NCI-H748 (cell line): ENCODE results near the gene LRRTM4.

Source experiments
- DNase-seq: peaks from one replicate; lab custom pipeline; 2025; ENCODE audit not compliant: unreplicated experiment; lab: John Stamatoyannopoulos, UW

The LRRTM4 gene

GRCh38 chr2:77005522-77005921 lies 516.7 kb downstream of the LRRTM4 start:
- no peak for DNase-seq

DNA sequence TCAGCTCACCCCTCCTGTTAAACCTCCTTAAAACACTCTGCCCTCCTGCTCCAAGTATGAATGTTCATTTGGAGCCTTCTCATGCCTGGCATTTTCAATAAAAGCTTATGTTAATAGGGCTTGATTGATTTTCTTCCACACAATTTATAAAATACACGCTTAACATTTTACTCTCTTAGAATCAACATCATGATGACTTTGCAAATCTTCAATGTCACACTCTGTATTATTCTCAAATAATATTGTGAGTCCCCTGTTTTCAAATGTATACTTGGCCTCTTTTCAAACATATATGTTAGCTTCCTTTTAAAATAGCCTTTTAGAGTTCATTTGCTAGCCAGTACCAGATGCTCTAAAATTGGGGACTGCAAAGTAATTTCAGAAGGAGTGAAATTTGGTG lies 520.3 kb downstream of the LRRTM4 start:
- DNase-seq = no peak

DNA sequence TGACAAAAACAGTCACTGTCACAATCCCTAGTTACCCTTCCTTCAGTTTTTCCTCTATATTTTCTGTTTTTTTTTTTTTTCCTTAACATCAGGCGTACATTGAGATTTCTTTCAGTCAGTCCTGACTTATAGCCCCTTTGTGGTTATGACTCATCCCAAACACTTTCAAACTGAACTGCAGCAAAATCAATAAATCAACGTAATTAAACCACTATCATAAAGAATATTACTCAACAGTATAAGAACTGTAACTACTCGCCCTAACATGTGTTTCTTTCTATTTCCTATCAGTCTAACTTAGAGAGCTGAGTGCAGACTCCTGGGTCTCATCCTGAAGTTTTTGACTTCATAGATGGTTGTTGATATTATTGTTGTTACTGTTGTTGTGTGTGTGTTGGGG lies 523.5 kb downstream of the LRRTM4 start:
- DNase-seq = peak; percentile 46

GRCh38 chr2:76998152-76998551 lies 524.0 kb downstream of the LRRTM4 start:
- peak; percentile 24 for DNase-seq

- no peak for DNase-seq
These were observed 524.9 kb downstream of the LRRTM4 start for GRCh38 chr2:76997296-76997695.

GRCh38 chr2:76985387-76986136 lies 536.6 kb downstream of the LRRTM4 start:
- DNase-seq = no peak

- no peak for DNase-seq
These were observed 537.8 kb downstream of the LRRTM4 start for GRCh38 chr2:76984359-76984758.

- no peak for DNase-seq
These were observed 541.9 kb downstream of the LRRTM4 start for GRCh38 chr2:76980067-76980787.

- DNase-seq = no peak
These were observed 544.1 kb downstream of the LRRTM4 start for GRCh38 chr2:76977846-76978727.

DNA sequence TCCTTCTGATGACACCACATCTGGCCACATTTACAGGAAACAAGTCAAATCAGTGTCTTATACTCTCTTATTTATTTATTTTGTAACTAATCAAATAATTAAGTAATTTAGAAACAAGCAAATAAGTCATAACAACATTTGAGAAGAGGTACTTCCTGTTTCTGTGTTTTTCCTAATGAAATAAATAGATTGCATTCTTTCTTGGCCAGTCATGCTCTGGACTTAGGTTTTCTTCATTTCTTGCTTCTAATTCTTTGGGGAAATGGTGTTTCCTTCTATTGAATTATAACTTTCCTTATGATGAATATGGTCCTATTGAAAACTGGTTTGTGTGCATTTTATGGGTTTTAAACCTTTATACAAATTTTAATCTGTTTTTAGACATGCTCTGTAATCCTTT lies 546.4 kb downstream of the LRRTM4 start:
- no peak for DNase-seq

DNA sequence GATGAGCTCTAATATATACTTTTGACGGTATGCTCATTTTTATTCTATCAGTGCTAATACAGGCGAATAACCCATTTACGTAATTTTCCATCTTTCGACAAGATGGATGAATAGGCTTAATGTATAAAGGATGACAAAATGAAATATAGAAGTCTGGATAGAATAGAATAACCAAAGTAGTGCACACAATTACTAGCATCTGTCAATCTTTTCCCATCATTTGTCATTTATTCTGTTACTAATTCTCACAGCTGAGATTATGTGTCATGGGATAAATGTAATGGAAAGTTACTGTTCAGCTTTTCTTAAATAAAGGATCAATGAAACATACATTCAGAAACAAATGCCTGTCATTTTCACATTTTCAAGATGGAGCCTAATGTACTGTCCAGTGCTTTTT lies 548.6 kb downstream of the LRRTM4 start:
- DNase-seq = no peak

DNA sequence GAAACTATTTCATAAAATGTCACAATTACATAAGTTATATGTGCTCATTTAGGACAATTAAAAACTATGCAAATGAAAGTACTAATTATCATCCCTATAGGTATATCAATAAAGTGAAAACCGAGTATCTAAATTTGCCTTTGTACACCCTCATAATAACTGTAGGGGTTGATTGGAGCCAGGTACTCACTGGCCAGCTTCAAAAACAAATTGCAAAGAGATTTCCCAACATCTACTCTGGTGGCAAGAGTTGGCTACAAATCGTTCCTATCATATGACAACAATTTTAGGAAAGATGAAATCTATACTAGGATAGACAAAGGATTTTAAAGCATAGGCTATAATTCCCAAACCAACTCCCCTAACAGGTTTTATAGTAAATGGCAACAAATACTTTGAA lies 556.4 kb downstream of the LRRTM4 start:
- no peak for DNase-seq

DNA sequence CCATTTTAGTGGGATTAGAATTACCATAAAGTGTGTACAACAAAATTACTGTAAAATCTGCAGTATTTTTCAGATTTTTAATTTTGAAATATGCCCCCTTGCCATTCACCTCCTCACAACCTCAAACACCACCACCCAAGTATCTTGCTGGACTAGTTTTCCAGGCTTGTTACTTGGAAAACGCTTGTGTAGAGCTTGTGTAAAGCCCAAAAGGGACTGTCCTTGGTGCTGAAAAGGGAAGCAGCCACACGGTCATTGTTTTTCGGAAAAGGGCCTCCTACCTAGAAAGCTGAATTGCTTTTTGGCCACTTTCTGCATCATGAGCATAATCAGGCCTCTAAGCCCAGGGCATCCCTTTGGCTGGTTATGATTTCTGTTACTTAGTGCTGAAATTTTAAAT lies 563.4 kb downstream of the LRRTM4 start:
- DNase-seq = no peak

GRCh38 chr2:76953733-76954347 lies 568.3 kb downstream of the LRRTM4 start:
- peak; percentile 68 for DNase-seq

GRCh38 chr2:76946631-76947145 lies 575.5 kb downstream of the LRRTM4 start:
- no peak for DNase-seq

DNA sequence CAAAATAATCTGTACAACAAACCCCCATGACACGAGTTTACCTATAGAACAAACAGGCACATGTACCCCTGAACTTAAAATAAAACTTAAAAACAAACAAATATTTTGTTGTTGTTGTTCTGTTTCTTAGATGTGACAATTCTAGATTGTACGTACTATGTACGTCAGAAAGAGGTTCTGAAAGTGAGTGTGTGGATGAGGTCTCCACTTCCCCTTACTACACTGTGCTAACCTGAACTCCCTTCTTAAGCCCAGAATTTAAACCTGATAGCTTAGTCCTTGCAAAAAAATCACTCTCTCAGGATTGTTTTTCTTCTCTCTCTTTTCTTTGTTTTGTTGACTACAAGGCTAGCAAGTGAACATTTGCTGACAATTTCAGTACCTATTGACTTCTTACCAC lies 581.6 kb downstream of the LRRTM4 start:
- no peak for DNase-seq

DNA sequence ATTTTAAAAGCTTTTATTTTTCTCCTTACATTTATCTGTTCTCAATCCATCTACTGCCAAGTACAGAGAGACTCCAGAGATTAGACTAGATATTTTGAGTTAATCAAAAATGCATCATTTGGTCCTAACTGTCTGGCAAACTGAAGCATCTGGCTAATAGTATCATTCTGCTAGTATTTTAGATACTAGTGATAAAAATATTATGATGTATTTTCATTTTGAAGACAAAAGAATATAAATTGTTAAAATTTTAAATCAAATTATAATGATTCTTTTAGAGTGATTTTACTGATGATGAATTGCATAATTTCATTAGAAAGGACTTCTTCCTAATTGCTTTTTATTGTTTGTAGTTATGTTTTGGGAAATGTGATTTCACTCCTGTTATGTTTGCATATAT lies 584.0 kb downstream of the LRRTM4 start:
- no peak for DNase-seq

- DNase-seq = no peak
These were observed 589.6 kb downstream of the LRRTM4 start for GRCh38 chr2:76932550-76932949.

DNA sequence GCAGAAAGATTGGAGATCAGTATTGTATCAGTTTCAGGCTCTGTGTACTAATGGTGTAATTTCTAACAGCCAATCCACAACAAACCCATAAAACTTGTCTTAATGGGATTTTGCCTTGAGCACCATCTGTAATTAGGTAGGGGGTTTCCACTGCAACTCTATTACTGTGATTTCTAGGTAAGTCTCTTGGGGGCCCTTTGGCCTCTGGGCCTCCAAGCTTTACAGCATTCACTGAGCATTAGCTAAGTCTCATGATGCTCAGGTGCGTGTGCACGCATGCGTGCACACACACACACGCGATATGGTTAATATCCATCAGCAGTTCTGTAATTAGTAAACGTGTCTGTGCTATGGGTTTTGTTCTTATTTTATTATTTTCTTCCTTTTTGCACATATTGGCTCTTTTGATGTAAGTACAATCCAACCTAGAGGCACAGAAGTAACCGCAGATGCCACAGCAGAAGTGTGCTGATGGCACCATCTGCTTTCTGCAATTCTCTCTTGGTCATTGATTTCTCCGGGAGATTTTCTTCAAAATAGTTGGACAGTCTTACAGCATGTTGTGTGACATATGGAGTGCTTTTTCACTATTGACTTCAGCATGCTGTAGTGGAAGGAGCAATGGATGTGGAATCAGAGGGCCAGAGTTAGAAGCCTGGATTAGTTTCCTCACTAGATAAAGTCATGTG lies 592.0 kb downstream of the LRRTM4 start:
- no peak for DNase-seq

DNA sequence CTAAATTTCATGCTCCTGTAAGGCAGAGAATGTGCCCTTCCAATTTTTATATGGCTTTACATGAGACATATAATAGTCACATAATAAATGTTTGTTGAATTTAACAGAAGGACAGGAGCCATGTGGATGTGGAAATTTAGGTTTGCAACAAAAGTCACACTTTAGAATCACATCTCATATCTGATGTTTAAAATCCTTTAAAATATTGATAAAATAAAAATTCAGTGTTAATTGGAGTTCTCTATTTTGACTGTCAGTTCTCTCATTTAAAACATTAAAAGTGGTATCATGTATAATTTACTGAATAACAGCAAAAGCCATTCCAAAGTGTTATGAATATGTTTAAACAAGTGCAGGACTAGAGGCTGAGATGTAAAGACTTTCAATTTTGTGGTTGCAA lies 594.1 kb downstream of the LRRTM4 start:
- DNase-seq = no peak
